Measurements from ENCODE around the gene AGMO.

DNA sequence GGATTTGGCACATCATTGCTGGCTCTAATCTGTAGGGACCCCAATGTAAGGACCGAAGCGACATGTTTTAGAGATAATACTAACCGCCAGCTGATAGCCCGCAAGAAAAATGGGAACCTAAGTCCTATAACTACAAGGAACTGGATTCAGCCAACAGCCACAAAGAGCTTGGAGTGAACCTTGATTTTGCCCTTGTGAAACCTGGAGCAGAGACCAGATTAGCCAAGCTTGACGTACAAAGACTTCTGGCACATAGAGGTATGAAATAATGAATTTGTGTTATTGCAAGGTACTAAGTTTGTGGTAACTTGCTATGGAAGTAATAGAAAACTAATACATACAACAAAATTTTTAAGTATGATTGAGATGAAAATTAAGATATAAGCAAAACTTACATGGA lies 246.9 kb downstream of the AGMO start:
- no peak for TF ChIP-seq POLR2AphosphoS5 (IDR thresholded peaks at IDR 0.05; ENCODE audit: low read depth, low read length)
- TF ChIP-seq, protein P1, sequence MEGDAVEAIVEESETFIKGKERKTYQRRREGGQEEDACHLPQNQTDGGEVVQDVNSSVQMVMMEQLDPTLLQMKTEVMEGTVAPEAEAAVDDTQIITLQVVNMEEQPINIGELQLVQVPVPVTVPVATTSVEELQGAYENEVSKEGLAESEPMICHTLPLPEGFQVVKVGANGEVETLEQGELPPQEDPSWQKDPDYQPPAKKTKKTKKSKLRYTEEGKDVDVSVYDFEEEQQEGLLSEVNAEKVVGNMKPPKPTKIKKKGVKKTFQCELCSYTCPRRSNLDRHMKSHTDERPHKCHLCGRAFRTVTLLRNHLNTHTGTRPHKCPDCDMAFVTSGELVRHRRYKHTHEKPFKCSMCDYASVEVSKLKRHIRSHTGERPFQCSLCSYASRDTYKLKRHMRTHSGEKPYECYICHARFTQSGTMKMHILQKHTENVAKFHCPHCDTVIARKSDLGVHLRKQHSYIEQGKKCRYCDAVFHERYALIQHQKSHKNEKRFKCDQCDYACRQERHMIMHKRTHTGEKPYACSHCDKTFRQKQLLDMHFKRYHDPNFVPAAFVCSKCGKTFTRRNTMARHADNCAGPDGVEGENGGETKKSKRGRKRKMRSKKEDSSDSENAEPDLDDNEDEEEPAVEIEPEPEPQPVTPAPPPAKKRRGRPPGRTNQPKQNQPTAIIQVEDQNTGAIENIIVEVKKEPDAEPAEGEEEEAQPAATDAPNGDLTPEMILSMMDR (IDR thresholded peaks at IDR 0.05; ENCODE audit: control extremely low read depth in 1 of 3, insufficient read depth in 1 of 3, low read depth in 1 of 3, low read length in 3 of 3): no peak
